AG09309 (cell line): ENCODE data around the gene RABGAP1L.

ENCODE experiments used
- DNase-seq: peaks from one replicate; pipeline ENCODE4 v3.0.0-alpha.2; 2010; ENCODE audit warnings: low read depth
- H3K4me3 ChIP-seq: 2 replicates; pipeline ENCODE4 v1.5.1; 2011; ENCODE audit warnings: mild to moderate bottlenecking, low read depth, low read length, moderate library complexity; ENCODE audit not compliant: control insufficient read depth
- TF ChIP-seq, protein P1 (sequence below): IDR thresholded peaks from 2 replicates; pipeline ENCODE4 v1.5.1; 2011; ENCODE audit warnings: mild to moderate bottlenecking, low read depth, low read length, inconsistent platforms; ENCODE audit not compliant: insufficient read depth, control insufficient read depth; ENCODE audit errors: missing control alignments

The RABGAP1L gene

DNA sequence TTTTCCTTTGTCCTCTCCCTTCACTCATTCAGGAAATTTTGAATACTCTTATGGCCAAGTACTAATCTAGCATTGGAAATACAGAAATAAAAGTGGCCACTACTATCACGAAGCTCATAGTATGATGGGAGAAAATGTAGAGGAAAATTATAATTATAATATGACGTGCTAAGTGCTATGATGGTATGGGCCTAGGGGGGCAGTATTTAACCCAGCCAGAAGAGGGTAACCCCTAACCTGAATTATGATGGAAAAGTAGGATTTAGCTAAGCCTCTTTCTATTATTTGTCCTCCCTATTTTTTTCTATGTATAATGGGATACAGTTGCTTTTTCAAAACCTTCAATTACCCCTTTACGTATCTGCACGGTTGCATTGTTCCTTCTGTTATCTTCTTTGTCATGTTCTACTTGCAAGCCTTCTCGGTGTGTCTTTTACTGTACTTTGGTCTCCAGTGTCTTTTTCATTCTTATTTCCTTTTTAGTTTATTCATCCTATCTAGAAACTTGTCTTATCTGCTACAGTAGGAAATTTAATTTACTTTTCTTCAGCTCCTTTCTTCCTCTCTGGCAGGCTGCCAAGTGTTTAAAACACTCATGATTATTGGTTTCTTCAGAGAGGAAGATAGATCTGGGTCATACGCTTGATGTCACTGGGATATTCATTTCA lies 199.6 kb downstream of the RABGAP1L start:
- TF ChIP-seq, protein P1, sequence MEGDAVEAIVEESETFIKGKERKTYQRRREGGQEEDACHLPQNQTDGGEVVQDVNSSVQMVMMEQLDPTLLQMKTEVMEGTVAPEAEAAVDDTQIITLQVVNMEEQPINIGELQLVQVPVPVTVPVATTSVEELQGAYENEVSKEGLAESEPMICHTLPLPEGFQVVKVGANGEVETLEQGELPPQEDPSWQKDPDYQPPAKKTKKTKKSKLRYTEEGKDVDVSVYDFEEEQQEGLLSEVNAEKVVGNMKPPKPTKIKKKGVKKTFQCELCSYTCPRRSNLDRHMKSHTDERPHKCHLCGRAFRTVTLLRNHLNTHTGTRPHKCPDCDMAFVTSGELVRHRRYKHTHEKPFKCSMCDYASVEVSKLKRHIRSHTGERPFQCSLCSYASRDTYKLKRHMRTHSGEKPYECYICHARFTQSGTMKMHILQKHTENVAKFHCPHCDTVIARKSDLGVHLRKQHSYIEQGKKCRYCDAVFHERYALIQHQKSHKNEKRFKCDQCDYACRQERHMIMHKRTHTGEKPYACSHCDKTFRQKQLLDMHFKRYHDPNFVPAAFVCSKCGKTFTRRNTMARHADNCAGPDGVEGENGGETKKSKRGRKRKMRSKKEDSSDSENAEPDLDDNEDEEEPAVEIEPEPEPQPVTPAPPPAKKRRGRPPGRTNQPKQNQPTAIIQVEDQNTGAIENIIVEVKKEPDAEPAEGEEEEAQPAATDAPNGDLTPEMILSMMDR: no peak
- H3K4me3 ChIP-seq: no peak overlapping the region
- DNase-seq: no peak

DNA sequence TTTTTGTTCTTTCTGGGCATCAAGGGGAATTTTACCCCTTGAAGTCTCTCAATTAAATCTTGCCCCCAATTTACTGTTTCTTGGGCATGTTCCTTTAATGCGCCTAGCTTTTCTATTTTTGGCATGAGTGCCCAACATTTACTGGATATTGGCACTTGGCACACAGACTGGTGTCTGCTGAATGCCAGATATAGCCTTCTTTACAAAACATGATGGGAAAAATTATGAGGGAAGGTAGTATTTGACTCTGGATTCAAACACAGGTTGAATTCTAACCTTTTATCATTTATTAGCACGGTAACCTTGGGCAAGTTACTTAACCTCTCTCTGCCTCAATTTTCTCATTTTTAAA lies 200.1 kb downstream of the RABGAP1L start:
- no peak for DNase-seq
- no peak overlapping the region for H3K4me3 ChIP-seq
- TF ChIP-seq, protein P1: no peak

DNA sequence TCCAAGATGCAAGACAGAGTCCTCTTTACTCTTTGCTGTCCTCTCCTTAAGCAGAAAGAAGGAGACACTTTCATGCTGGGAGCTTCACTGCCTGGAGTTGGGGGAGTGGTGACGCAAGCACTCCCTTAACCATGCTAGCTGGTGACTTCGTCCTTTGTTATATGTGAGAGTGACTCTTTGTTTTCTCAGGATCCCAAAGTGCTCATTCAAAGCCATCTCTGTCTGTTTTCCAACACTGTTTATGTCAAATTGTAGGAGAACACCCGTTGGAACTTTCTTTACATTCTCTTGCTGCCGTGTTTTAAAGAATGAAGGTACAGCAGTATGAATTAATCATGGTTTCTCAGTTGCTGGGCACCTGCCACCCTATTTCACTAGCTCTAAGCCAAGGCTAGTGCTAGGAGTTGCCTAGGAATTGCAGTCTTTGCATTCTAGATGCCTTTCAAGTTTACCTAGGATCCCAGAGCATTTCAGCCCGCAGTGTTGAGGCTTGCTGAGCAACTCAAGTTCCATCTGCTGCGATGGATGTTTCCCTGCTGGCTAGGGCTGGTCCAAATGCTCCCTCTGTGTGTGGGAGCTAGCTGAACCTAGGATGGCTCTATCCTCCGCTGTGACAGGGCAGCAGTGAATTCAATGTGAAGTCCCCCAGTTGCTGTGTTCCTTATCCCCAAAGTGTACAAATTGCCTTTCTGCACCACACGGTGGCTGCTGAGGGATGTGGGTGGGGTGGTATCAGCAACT lies 205.8 kb downstream of the RABGAP1L start:
- no peak overlapping the region for H3K4me3 ChIP-seq
- DNase-seq: no peak
- TF ChIP-seq, protein P1: no peak

DNA sequence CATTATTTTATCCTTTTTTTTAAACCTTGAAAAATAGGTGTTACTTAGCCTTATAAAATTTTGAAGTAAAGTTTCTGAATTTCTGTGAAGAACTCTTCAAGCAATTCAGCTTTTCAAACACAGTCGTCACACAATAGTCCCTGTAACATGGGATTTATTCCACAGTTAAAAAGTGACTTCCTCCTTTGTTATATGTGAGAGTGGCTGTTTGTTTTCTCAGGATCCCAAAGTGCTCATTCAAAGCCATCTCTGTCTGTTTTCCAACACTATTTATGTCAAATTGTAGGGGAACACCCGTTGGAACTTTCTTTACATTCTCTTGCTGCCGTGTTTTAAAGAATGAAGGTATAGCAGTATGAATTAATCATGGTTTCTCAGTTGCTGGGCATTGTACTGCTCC lies 207.6 kb downstream of the RABGAP1L start:
- H3K4me3 ChIP-seq: no peak overlapping the region
- TF ChIP-seq, protein P1: no peak
- DNase-seq: no peak

DNA sequence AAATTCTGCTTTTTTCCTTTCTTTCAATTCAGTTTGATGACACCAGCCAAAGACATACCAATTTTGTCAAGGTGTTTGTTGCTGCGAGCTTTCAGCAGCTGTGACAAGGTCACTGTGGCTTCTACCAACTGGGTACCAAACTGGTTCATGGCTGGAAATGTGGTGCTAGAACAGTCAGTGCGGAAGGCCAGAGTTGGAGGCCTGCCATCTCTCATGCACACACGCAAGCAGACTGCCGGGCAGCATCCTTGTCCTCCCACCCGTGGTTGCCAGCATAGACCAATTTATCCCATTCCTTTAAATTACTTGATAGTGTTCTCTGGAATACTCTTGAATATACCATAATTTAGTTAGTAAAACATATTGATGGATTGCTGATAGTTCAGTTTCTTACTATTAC lies 208.6 kb downstream of the RABGAP1L start:
- TF ChIP-seq, protein P1: no peak
- H3K4me3 ChIP-seq: no peak overlapping the region
- no peak for DNase-seq

DNA sequence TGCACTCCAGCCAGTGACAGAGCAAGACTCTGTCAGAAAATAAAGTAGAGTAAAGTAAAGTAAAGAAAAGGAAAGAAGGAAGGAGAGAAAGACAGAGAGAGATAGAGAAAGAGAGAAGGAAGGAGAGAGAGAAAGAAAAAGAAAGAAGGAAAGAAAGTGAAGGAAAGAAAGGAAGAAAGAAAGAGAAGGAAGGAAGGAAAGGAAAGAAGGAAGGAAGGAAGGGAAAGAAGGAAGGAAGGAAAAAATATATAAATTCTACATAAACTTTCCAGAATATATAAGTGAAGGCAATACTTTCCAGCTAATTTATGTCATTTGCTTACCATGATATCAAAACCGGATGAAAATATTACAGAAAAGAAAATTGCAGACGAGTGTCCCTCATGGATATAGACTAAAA lies 216.7 kb downstream of the RABGAP1L start:
- no peak overlapping the region for H3K4me3 ChIP-seq
- no peak for DNase-seq
- TF ChIP-seq, protein P1: no peak
